K562 treated with DMSO at 1 percent for 12 hours (cell line): Measurements from ENCODE around the gene KCNE1. TPM values are rescaled to one million over a fixed set of nuclear protein-coding genes. Genes with fewer than 3 reads are reported as not detected.

ENCODE experiments used
- total RNA-seq: library from RNA; unstranded; fragments of 300-600 nt; gene quantifications from 2 replicates; pipeline ENCODE4 v1.2.3, GENCODE V29; 2022; ENCODE audit not compliant: insufficient read depth

Gene KCNE1
- 0.19 TPM in 1 of 2 replicates, not detected in the other for total RNA-seq

GRCh38 chr21:34511787-34512455 is at the start of gene KCNE1:
Gene KCNE1, minus strand, starts transcription at chr21:34512210. Its CDS starts 62,576 bp downstream, at chr21:34449634.

DNA sequence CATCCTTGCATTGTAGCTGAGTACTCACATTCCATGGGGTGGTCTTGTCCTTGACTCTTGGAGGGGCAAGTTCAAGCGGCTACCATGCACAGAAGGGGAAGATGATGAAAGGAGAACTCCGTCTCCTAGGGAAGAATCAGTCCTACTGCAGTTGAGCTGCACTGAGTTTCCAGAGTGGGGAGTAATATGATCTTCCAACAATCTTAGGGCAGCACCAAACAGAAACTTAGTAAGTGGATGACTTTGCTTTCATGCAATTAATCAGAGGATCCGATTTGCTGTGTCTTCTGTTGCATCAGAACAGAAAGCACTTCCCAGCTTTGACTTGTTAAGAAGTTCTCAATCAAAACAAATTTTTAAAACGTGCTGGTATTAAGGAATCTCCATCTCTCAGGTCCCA is 88.2 kb downstream of the KCNE1 start, which contains the start of gene SMIM34:
TSS of gene SMIM34 (minus strand) at position 147 of the 400 bp plus-strand sequence. CDS start at position 35, 112 bp downstream.

Other genes with a start within 250 kb of the KCNE1 start
- not detected in 2 replicates for gene KCNE2, start 148.2 kb downstream of the KCNE1 start, total RNA-seq
- 1.2 TPM in 1 of 2 replicates, not detected in the other for gene SMIM11, start 136.7 kb downstream of the KCNE1 start, total RNA-seq
- gene SMIM34, start 88.3 kb downstream of the KCNE1 start, total RNA-seq = not detected in 2 replicates
- 10.8 and 20.7 TPM in 2 replicates for gene RCAN1, start 102.9 kb upstream of the KCNE1 start, total RNA-seq
- not detected in 2 replicates for gene CLIC6, start 156.8 kb upstream of the KCNE1 start, total RNA-seq